Ecto neural progenitor cell (in vitro differentiated cells): Measurements from ENCODE around the gene IGFL2.

Experiments
- DNase-seq: peaks from one replicate; pipeline ENCODE4 v3.0.0-alpha.2; 2018; ENCODE audit warnings: low spot score

The IGFL2 gene

DNA sequence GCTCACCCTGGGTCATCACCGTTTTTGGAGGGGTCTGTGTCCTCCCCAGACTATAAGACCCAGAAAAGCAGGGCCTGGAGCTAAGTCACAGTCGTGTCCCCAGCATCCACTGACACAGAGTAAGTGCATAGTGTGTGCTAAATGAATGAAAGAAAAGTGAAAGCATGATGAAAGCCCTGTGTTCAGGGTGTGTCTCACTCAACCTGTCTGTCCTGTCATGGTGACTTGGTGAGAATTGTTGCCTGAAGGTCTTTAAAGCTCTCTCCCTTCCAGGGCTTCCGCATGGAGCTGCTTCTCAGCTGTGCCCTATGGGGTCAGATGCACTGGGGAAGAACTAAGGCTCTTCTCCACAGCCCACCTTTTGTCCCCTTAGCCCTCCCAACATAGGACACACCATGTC is 61.0 kb downstream of the IGFL2 start:
- DNase-seq: no peak

DNA sequence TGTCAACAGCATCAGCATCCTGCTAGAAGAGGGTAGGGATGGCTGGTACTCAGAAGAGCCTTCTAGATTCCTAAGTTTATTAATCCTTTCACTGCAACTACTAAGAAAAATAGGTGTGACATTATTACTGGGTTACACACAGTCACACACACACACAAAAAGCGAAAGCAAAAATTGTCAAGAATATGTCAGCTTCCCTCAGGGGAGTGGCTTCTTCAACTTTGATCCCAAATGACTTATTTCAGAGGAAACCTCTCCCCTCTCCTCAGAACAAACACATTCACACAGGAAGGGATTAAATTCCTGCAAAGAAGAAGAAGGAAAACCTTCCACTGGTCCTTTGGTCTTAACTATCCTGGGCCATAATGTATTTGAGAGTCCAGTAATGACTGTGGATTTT is 61.4 kb downstream of the IGFL2 start:
- DNase-seq: no peak

DNA sequence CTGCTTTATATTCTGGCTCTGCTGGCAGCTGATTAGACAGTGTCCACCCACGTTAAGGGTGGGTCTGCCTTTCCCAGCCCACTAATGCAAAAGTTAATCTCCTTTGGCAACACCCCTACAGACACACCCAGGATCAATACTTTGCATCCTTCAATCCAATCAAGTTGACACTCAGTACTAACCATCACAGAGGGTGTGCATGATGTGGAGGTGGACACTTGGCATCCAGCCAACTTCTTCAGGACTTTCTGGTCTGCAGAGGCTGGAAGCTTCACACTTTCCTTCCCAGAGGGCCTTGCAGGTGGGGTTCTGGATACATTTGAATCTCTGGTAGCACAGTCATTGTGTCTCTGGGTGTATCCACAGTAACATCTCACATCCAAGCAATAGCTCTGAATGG is 62.6 kb downstream of the IGFL2 start:
- no peak for DNase-seq
